ENCODE data around the gene RAB3C.

DNA sequence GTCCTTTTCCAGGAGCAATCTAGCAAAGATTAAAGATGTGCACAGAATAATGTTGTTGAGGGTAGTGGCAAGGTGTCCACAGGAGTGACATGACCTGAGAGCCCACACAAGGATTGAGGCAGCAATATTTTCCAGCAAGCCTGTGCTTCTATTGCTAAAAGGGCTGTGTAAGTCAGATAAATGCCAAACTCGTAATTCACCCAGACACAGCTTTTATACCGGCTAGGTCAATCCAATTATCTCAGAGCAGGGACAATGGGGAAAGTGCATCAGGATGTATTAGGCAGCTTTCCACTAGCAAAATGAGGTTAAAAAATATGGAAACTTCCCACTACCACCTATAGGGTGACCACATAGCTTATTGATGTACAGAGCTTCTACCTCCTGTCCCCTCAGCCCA is 34.8 kb upstream of the RAB3C start:
- TF ChIP-seq, protein P1, sequence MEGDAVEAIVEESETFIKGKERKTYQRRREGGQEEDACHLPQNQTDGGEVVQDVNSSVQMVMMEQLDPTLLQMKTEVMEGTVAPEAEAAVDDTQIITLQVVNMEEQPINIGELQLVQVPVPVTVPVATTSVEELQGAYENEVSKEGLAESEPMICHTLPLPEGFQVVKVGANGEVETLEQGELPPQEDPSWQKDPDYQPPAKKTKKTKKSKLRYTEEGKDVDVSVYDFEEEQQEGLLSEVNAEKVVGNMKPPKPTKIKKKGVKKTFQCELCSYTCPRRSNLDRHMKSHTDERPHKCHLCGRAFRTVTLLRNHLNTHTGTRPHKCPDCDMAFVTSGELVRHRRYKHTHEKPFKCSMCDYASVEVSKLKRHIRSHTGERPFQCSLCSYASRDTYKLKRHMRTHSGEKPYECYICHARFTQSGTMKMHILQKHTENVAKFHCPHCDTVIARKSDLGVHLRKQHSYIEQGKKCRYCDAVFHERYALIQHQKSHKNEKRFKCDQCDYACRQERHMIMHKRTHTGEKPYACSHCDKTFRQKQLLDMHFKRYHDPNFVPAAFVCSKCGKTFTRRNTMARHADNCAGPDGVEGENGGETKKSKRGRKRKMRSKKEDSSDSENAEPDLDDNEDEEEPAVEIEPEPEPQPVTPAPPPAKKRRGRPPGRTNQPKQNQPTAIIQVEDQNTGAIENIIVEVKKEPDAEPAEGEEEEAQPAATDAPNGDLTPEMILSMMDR (conservative IDR thresholded peaks at IDR 0.05; ENCODE audit: low read length) = no peak
- no peak for TF ChIP-seq EZH2phosphoT487 (IDR thresholded peaks at IDR 0.05; ENCODE audit: borderline replicate concordance)
